Measurements from ENCODE around the gene LRRC9. TPM values are rescaled to one million over a fixed set of nuclear protein-coding genes. Genes with fewer than 3 reads are reported as not detected.
A peak's percentile ranks its signal among the peaks of the same experiment; 100 is the strongest.
"Not testable (repeated sequence)": the region's sequence is repeated elsewhere in the genome, so short reads cannot be mapped to it uniquely, and the experiment has no call there.

The LRRC9 gene
- total and polyA plus RNA-seq, 5 donors from 2014 or later, result not detected

DNA sequence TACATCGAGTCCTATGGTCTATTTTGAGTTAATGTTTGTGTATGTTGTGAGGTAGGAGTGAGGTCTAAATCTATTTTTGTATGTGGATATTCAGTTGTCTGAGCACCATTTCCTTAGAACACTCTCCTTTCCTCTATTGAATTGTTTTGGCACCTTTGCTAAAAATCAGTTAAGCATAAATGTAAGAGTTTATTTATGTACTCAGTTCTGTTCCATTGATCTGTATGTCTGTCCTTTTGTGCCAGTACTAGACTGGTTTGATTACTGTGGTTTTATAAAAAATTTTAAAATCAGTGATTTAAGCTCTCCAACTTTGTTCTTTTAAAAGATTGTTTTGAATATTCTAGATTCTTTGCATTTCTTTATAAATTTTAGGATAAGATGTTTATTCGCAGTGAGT is 101.7 kb downstream of the LRRC9 start:
- H3K27me3 Mint-ChIP-seq, result peaks cover 18% of the 10 kb centered on the region
- peaks cover 2% of the 10 kb centered on the region for H3K27me3 ChIP-seq (ENCODE audit: control insufficient read depth, insufficient read depth, low read length)
- ATAC-seq (ENCODE audit: low read depth in 2 of 2) (no peak), DNase-seq (no peak)
- no peaks in the 10 kb centered on the region for H3K4me1 Mint-ChIP-seq
- H3K4me3 Mint-ChIP-seq, result no peak overlapping the region
- no peak overlapping the region for H3K27ac ChIP-seq (ENCODE audit: insufficient read depth, low read length, poor library complexity, severe bottlenecking)
- H3K9me3 ChIP-seq (ENCODE audit: control insufficient read depth in 2 of 2, low read length in 2 of 2), result no peaks in the 10 kb centered on the region
- H3K9me3 Mint-ChIP-seq, result peaks cover 0 to 3% (median 0%) of the 10 kb centered on the region in 7 donors
- H3K36me3 ChIP-seq (ENCODE audit: control insufficient read depth, insufficient read depth, low read length), result no peaks in the 10 kb centered on the region
- H3K36me3 Mint-ChIP-seq, result no peaks in the 10 kb centered on the region
- H3K4me1 ChIP-seq (ENCODE audit: control insufficient read depth, insufficient read depth, low read length, poor library complexity, severe bottlenecking), result no peaks in the 10 kb centered on the region
- no peak overlapping the region for H3K4me3 ChIP-seq (ENCODE audit: low read depth, low read length)
- H3K27ac Mint-ChIP-seq, result no peak overlapping the region

DNA sequence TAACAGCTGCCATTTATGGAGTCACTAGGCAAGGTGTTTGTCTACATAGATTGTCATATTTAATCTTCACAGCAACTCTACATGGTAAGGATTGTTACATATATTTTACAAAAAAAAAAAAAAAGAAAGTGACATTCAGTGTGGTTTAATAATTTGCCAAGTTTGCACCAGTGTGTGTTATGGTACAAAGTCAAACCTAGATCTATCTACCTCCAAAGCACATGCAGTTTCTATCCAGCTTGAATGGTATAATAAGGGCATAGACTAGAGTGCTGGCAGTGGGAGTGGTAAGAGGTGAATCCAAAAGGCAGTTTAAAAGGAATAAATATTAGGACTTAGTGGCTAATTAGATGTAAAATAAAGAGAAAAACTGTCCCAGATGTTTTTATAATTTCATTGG is 105.6 kb downstream of the LRRC9 start:
- Mint-ChIP-seq H3K27me3 (peaks cover 22% of the 10 kb centered on the region), H3K36me3 (no peaks in the 10 kb centered on the region), H3K4me3 (no peak overlapping the region), H3K4me1 (no peaks in the 10 kb centered on the region), H3K9me3 (peaks cover 0 to 3% (median 0%) of the 10 kb centered on the region in 7 donors), H3K27ac (no peak overlapping the region)
- ATAC-seq (ENCODE audit: low read depth in 2 of 2), result no peak
- peaks cover 2% of the 10 kb centered on the region for H3K27me3 ChIP-seq (ENCODE audit: control insufficient read depth, insufficient read depth, low read length)
- DNase-seq, result no peak
- H3K27ac ChIP-seq (ENCODE audit: insufficient read depth, low read length, poor library complexity, severe bottlenecking), result no peak overlapping the region
- no peak overlapping the region for H3K4me3 ChIP-seq (ENCODE audit: low read depth, low read length)
- H3K36me3 ChIP-seq (ENCODE audit: control insufficient read depth, insufficient read depth, low read length), result no peaks in the 10 kb centered on the region
- no peaks in the 10 kb centered on the region for H3K4me1 ChIP-seq (ENCODE audit: control insufficient read depth, insufficient read depth, low read length, poor library complexity, severe bottlenecking)
- H3K9me3 ChIP-seq (ENCODE audit: control insufficient read depth in 2 of 2, low read length in 2 of 2), result no peaks in the 10 kb centered on the region

DNA sequence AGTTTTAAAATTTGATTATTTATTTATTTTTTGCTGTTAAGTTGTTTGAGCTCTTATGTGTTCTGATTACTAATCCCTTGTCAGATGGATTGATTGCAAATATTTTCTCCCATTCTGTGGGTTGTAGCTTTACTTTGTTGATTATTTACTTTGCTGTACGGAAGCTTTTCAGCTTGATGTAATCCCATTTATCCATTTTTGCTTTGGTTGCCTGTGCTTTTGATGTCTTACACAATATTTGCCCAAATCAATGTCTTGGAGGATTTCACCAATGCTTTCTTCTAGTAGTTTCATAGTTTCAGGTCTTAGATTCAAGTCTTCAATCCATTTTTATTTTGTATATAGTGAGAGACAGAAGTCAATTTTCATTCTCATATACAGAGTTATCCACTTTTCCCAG is 115.2 kb downstream of the LRRC9 start:
- no peak overlapping the region for H3K4me3 Mint-ChIP-seq
- Histone ChIP-seq H3K9me3 (ENCODE audit: control insufficient read depth in 2 of 2, low read length in 2 of 2) (no peaks in the 10 kb centered on the region), H3K27me3 (ENCODE audit: control insufficient read depth, insufficient read depth, low read length) (peaks cover 2% of the 10 kb centered on the region), H3K4me1 (ENCODE audit: control insufficient read depth, insufficient read depth, low read length, poor library complexity, severe bottlenecking) (no peaks in the 10 kb centered on the region), H3K4me3 (ENCODE audit: low read depth, low read length) (no peak overlapping the region), H3K27ac (ENCODE audit: insufficient read depth, low read length, poor library complexity, severe bottlenecking) (no peak overlapping the region), H3K36me3 (ENCODE audit: control insufficient read depth, insufficient read depth, low read length) (no peaks in the 10 kb centered on the region)
- ATAC-seq (ENCODE audit: low read depth in 2 of 2) (no peak), DNase-seq (no peak)
- H3K9me3 Mint-ChIP-seq, result peaks cover 0 to 7% (median 2%) of the 10 kb centered on the region in 7 donors
- H3K27me3 Mint-ChIP-seq, result peaks cover 12% of the 10 kb centered on the region
- no peak overlapping the region for H3K27ac Mint-ChIP-seq
- H3K4me1 Mint-ChIP-seq, result no peaks in the 10 kb centered on the region
- H3K36me3 Mint-ChIP-seq, result no peaks in the 10 kb centered on the region

DNA sequence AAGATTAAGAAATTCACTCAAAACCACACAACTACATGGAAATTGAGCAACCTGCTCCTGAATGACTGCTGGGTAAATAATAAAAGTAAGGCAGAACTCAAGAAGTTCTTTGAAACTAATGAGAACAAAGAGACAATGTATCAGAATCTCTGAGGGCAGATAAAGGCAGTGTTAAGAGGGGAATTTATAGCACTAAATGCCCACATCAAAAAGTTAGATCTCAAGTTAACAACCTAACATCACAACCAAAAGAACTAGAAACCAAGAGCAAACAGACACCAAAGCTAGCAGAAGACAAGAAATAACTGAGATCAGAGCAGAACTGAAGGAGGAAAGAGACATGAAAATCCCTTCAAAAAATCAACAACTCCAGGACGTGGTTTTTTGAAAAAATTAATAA is 128.0 kb downstream of the LRRC9 start:
- Mint-ChIP-seq H3K9me3 (peaks cover 1 to 26% (median 2%) of the 10 kb centered on the region in 7 donors), H3K27me3 (peaks cover 36% of the 10 kb centered on the region)
- H3K27ac ChIP-seq (ENCODE audit: insufficient read depth, low read length, poor library complexity, severe bottlenecking); H3K4me3 Mint-ChIP-seq; H3K36me3 ChIP-seq (ENCODE audit: control insufficient read depth, insufficient read depth, low read length); H3K4me1 ChIP-seq (ENCODE audit: control insufficient read depth, insufficient read depth, low read length, poor library complexity, severe bottlenecking); H3K9me3 ChIP-seq (ENCODE audit: control insufficient read depth in 2 of 2, low read length in 2 of 2); H3K27me3 ChIP-seq (ENCODE audit: control insufficient read depth, insufficient read depth, low read length); H3K4me1 Mint-ChIP-seq; H3K4me3 ChIP-seq (ENCODE audit: low read depth, low read length); H3K27ac Mint-ChIP-seq; DNase-seq; ATAC-seq (ENCODE audit: low read depth in 2 of 2); H3K36me3 Mint-ChIP-seq: not testable (repeated sequence)

DNA sequence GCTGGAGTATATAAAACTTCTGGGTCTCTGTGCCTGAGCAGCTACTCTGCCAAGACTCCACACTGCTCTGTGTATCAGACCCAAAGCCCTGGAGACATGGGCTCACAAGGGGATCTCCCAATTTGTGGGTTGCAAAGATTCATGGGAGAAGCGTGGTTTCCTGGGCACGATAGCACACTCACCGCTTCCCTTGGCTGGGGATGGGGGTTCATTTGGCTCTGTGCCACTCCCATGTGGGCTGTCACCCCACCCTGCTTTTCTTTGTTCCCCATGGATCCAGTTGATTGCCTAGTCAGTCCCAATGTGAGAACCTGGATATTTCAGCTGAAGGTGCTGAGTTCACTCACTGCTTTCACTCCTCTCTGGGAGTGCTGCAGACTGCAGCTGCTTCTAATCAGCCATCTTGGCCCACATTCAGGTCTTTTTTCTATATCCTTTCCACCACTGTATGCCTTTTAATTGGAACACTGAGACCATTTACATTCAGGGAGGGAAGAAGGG is 131.8 kb downstream of the LRRC9 start:
- DNase-seq, result peak in 1 of 3 donors; percentile 2
- no peaks in the 10 kb centered on the region for H3K36me3 ChIP-seq (ENCODE audit: control insufficient read depth, insufficient read depth, low read length)
- H3K4me3 Mint-ChIP-seq, result no peak overlapping the region
- no peak overlapping the region for H3K27ac Mint-ChIP-seq
- peaks cover 4% of the 10 kb centered on the region for H3K4me1 ChIP-seq (ENCODE audit: control insufficient read depth, insufficient read depth, low read length, poor library complexity, severe bottlenecking)
- H3K27ac ChIP-seq (ENCODE audit: insufficient read depth, low read length, poor library complexity, severe bottlenecking), result no peak overlapping the region
- peaks cover 9% of the 10 kb centered on the region for H3K27me3 ChIP-seq (ENCODE audit: control insufficient read depth, insufficient read depth, low read length)
- H3K36me3 Mint-ChIP-seq, result no peaks in the 10 kb centered on the region
- H3K9me3 ChIP-seq (ENCODE audit: control insufficient read depth in 2 of 2, low read length in 2 of 2), result no peaks in the 10 kb centered on the region
- peaks cover 0 to 6% (median 0%) of the 10 kb centered on the region in 4 donors for H3K4me1 Mint-ChIP-seq
- H3K4me3 ChIP-seq (ENCODE audit: low read depth, low read length), result no peak overlapping the region
- ATAC-seq (ENCODE audit: low read depth in 2 of 2), result no peak
- peaks cover 0 to 2% (median 0%) of the 10 kb centered on the region in 7 donors for H3K9me3 Mint-ChIP-seq
- peaks cover 50% of the 10 kb centered on the region for H3K27me3 Mint-ChIP-seq

DNA sequence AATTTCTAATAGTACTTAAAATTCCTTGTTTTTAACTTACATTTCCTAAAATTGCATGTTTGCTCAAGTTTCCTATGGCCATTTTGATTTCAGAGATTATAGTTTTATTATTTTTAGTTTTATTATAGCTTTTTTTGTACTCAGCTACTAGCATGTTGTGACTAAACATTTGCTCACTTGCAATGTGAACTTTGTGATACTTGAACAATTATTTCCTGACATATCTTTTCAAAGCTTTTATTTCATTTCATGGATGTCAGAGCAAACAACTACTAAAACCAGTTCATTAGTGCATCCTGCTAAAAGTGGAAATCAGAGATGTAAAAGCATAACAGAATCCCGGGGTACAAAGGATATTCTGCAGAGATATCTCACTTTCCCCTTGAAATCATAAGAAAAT is 138.1 kb downstream of the LRRC9 start:
- Histone ChIP-seq H3K9me3 (ENCODE audit: control insufficient read depth in 2 of 2, low read length in 2 of 2) (no peaks in the 10 kb centered on the region), H3K27ac (ENCODE audit: insufficient read depth, low read length, poor library complexity, severe bottlenecking) (no peak overlapping the region), H3K36me3 (ENCODE audit: control insufficient read depth, insufficient read depth, low read length) (no peaks in the 10 kb centered on the region), H3K27me3 (ENCODE audit: control insufficient read depth, insufficient read depth, low read length) (peaks cover 10% of the 10 kb centered on the region), H3K4me1 (ENCODE audit: control insufficient read depth, insufficient read depth, low read length, poor library complexity, severe bottlenecking) (no peaks in the 10 kb centered on the region), H3K4me3 (ENCODE audit: low read depth, low read length) (no peak overlapping the region)
- no peak overlapping the region for H3K4me3 Mint-ChIP-seq
- peaks cover 42% of the 10 kb centered on the region for H3K27me3 Mint-ChIP-seq
- no peaks in the 10 kb centered on the region for H3K36me3 Mint-ChIP-seq
- no peaks in the 10 kb centered on the region for H3K4me1 Mint-ChIP-seq
- DNase-seq, result no peak
- ATAC-seq (ENCODE audit: low read depth in 2 of 2), result no peak
- peaks cover 0 to 3% (median 0%) of the 10 kb centered on the region in 7 donors for H3K9me3 Mint-ChIP-seq
- no peak overlapping the region for H3K27ac Mint-ChIP-seq

DNA sequence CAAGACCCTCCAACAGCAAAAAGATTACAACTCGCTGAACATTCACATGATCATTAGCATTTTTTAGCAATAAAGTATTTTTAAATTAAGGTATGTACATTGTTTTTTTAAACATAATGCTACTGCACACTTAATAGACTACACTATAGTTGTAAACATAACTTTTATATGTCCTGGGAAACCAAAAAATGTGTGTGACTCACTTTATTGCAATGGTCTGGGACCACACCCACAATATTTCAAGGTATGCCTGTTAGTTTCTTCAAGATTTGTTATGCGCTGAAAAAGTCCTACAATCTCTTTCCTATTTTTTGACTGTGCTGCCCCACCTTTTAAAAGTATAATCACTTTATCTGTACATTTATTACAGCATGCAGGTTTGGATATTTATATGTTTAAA is 141.4 kb downstream of the LRRC9 start:
- Mint-ChIP-seq H3K4me3 (no peak overlapping the region), H3K27ac (no peak overlapping the region), H3K4me1 (no peaks in the 10 kb centered on the region), H3K9me3 (peaks cover 0 to 3% (median 0%) of the 10 kb centered on the region in 7 donors), H3K27me3 (peaks cover 33% of the 10 kb centered on the region), H3K36me3 (no peaks in the 10 kb centered on the region)
- DNase-seq, result no peak
- ATAC-seq (ENCODE audit: low read depth in 2 of 2), result no peak
- Histone ChIP-seq H3K4me1 (ENCODE audit: control insufficient read depth, insufficient read depth, low read length, poor library complexity, severe bottlenecking) (no peaks in the 10 kb centered on the region), H3K9me3 (ENCODE audit: control insufficient read depth in 2 of 2, low read length in 2 of 2) (no peaks in the 10 kb centered on the region), H3K27ac (ENCODE audit: insufficient read depth, low read length, poor library complexity, severe bottlenecking) (no peak overlapping the region), H3K27me3 (ENCODE audit: control insufficient read depth, insufficient read depth, low read length) (peaks cover 6% of the 10 kb centered on the region), H3K4me3 (ENCODE audit: low read depth, low read length) (no peak overlapping the region), H3K36me3 (ENCODE audit: control insufficient read depth, insufficient read depth, low read length) (no peaks in the 10 kb centered on the region)

DNA sequence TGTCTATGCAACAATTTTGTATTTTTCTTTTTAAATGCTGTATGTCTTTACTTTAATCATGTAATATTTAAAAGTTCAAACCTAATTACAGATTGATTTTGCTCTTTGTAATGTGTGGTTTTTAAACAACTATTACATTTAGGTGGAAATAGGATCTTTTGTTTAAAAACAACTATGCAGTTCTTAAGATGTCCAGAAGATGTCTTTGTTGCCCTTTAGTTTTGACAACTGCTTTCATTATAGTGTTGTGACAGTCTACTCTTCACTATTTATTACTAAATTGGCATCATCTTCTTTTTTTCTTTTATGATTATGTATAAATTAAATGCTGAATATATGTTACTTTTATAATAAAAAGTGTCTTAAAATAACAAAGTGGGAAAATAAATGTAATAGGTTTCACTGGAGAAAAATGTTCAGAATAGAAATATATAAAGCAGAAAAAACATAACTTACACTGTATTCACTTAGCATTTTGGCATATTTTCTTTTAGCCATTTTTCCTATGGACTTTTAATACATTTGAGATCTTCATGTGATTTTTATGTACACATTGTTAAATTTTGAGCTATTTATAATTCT is 144.6 kb downstream of the LRRC9 start:
- peak in 2 of 3 donors; percentile 50 to 51 for DNase-seq
- ATAC-seq (ENCODE audit: low read depth in 2 of 2), result peak in 1 of 2 donors; percentile 60
- no peaks in the 10 kb centered on the region for H3K36me3 Mint-ChIP-seq
- Histone ChIP-seq H3K4me3 (ENCODE audit: low read depth, low read length) (no peak overlapping the region), H3K9me3 (ENCODE audit: control insufficient read depth in 2 of 2, low read length in 2 of 2) (no peaks in the 10 kb centered on the region), H3K36me3 (ENCODE audit: control insufficient read depth, insufficient read depth, low read length) (no peaks in the 10 kb centered on the region), H3K27me3 (ENCODE audit: control insufficient read depth, insufficient read depth, low read length) (peaks cover 6% of the 10 kb centered on the region), H3K4me1 (ENCODE audit: control insufficient read depth, insufficient read depth, low read length, poor library complexity, severe bottlenecking) (no peaks in the 10 kb centered on the region), H3K27ac (ENCODE audit: insufficient read depth, low read length, poor library complexity, severe bottlenecking) (no peak overlapping the region)
- peaks cover 0 to 3% (median 0%) of the 10 kb centered on the region in 7 donors for H3K9me3 Mint-ChIP-seq
- H3K27ac Mint-ChIP-seq, result no peak overlapping the region
- H3K27me3 Mint-ChIP-seq, result peaks cover 28% of the 10 kb centered on the region
- H3K4me3 Mint-ChIP-seq, result no peak overlapping the region
- H3K4me1 Mint-ChIP-seq, result no peaks in the 10 kb centered on the region
